GM21723 (cell line): Measurements from ENCODE around the gene RGL4.

Experiments used
- ATAC-seq: cut with Tn5 transposase; IDR thresholded peaks from one replicate; pipeline ENCODE4 v1.9.1; 2021; ENCODE audit warnings: mild to moderate bottlenecking, moderate library complexity; ENCODE audit not compliant: unreplicated experiment

The RGL4 gene

DNA sequence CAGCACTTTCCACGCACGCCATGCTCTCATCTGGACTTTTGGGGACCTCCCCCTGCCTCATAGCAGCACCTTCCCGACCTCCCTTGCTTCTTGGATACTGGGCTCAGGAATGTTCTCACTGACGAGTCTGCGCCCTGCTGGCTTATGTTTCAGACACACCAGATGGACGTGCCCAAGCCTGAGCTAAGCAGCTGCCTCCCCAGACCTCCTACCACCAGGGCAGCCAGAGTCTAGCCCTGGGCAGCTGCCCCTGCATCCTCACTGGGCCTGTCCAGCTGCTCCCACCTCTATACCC, 13.2 kb upstream of the RGL4 start:
- ATAC-seq: no peak

GRCh38 chr22:23678133-23678532, 12.7 kb upstream of the RGL4 start:
- no peak for ATAC-seq

- no peak for ATAC-seq
These were observed 9.6 kb upstream of the RGL4 start for GRCh38 chr22:23681026-23681809.

DNA sequence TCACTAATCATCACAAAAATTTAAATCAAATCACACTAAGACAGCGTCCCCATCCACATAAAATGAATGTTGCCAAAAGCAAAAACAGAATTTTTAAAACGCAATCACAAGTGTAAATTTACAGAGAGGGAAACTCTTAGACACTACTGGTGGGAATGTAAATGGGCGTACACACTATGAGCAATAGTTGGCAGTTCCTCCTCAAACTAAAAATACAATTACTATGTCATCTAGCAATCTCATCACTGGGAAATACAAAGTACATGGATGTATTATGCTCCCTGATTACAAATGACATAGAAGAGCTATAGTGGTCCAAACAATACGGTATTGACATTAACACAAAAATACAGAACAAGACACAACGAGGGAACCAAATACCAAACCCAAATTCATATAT, 8.7 kb upstream of the RGL4 start:
- no peak for ATAC-seq

DNA sequence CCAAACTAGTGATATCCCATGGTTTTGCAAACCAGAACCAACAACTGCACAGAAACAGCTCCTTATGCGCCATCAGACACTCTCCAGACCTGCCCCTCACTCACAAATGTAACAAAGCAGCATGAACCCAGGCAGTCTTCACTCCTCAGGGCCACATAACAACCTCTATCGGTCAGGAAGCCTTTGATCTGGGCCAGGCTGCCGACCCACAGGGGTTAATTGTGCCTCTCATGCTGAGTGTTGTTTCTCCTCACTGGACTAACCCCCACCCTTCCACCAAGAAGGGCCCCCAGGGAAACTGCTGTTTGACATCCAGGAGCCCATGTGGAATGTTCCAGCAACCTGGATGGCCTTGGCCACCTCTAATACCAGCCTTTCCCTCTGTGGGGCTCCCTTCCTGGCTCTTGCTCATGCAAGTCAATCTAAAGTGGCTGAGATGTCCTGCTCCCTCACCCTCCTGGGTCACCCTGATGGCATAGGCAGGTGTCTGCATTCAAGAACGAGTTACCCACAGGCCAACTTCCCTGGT, 7.9 kb upstream of the RGL4 start:
- ATAC-seq: no peak

DNA sequence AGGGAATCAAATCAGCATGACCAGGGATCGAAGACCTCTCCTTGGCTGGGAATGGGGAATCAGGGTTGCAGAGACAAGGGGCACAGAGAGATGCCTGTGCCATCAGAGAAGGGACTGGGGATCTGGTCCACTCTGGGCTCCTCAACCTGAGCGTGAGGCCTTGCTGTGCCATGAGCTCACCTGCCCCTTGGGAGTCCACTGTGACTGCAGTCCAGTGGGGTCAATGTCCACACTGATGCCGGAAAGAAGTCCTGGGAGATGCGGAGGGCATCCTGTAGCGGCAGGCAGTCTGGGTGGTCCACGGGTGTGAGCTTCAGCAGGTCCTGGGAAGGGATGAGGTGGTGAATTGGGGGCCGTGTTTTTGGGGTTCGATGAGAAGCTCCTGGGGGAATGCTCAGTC, 7.3 kb upstream of the RGL4 start:
- no peak for ATAC-seq

GRCh38 chr22:23684026-23684425, 6.8 kb upstream of the RGL4 start:
- no peak for ATAC-seq

DNA sequence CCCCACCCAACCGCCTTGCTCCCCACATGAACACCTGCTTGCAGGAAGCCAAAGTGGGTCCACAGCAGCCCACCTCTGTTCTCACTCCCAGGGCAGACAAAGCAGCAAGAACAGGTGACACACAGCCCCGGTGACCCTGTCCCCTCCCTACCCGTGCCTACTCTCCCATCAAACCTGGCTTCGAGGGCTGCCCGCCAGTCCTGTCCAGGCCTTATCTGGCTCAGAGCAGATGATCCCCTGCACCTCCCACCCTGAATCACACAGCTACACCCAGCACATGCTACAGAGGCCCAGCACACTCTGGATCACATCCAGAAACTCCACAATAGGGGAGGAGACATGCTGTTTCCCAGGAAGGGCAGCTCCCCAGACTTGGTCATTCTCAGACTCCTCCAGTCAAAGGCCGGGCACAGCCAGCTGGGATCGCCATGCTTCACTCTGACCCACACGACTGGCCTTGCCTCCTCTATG, 6.2 kb upstream of the RGL4 start:
- no peak for ATAC-seq

DNA sequence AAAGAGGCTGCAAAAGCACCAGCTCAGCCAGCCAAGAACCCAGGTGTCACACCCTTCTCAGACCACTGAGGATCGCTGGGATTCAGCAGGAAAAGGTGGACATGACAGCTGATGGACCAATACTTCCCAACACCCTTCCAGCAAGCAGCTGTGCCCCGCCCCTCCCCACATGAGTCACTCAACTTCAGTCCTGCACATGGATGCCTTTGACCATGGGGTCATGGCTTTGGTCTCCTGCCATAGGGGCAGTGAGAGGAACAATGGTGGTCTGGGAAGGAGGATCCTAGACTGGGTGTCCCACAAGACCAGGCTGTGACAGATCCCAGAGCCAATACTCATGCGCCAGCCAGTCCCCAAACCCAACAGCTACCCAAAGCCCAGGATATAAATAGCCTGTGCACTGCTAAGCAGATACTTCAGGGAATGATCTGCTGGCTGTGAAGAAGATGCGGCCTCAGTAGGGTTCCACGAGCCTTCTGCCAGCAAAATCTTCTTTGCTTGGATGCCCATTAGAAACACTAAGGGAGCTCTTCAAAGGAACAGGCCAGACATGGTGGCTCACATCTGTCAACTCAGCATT, 5.5 kb upstream of the RGL4 start:
- no peak for ATAC-seq

DNA sequence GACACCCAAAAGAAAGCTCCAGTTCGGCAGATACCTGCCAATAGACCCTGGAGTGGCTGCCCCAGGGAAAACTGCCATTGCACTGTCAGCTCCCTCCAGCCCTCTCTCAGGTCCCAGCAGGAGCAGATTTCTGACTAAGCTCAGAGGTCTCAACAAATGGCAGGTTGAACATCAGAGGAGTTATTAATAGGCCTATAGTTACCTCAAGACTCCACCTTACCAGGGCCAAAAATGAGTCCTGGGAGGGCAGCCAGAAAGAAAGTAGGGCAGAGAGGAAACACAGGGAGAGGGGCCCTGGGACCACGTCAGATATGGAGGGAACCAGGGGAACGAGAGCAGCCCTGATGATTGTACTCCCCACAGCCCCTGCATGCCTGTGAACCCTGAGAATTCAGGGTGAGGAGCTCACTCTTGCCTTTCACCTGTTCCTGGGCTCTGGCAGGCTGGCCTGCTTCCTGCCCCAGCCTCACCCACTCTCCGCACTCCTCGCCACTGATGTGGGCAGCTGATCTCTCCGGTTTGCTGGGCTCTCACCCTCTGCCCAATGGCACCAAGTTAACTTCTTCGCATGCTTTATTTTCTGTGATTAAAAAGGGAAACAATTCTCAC, 4.3 kb upstream of the RGL4 start:
- no peak for ATAC-seq

DNA sequence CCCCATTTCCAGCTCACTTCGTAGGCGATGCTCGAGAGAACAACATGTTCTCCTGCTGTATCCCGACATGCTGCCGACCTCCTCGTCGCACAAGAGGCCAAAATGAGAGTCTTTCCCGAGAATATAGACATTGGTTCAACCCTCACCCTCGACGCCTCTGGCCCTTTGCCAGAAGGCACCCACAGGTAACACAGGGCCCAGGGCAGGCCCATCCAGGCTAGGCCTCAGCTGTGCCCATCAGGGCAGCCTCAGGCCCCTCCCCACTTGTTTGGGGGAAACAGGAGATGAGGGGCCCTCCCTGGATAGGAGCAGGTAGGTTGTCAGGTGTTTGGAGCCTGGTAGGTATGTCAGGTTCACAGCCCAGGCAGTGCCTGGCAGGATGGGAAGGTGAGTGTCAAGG, 2.7 kb upstream of the RGL4 start:
- ATAC-seq: no peak

- ATAC-seq: no peak
These were observed 2.2 kb upstream of the RGL4 start for GRCh38 chr22:23688571-23688970.

DNA sequence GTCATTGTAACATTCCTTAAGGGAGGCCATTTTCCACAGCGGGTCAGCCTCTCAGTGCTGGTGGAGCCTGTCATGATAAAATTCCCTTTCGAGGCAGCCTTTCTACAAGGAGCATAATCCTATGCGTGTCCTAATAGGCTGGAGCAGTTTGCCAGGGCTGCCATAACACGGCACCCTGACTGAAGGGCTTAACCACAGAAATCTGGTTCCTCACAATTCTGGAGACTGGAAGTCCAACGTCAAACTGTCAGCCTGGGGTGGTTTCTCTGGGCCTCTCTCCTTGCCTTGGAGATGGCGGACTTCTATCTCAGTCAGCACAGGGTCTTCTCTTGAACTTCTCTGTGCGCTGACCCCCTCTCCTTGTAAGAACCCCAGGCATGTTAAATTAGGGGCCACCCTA, 1.4 kb upstream of the RGL4 start:
- no peak for ATAC-seq

GRCh38 chr22:23691748-23692423, 1.1 kb downstream of the RGL4 start:
- ATAC-seq: no peak

GRCh38 chr22:23692598-23693291, 1.9 kb downstream of the RGL4 start:
- ATAC-seq: no peak

DNA sequence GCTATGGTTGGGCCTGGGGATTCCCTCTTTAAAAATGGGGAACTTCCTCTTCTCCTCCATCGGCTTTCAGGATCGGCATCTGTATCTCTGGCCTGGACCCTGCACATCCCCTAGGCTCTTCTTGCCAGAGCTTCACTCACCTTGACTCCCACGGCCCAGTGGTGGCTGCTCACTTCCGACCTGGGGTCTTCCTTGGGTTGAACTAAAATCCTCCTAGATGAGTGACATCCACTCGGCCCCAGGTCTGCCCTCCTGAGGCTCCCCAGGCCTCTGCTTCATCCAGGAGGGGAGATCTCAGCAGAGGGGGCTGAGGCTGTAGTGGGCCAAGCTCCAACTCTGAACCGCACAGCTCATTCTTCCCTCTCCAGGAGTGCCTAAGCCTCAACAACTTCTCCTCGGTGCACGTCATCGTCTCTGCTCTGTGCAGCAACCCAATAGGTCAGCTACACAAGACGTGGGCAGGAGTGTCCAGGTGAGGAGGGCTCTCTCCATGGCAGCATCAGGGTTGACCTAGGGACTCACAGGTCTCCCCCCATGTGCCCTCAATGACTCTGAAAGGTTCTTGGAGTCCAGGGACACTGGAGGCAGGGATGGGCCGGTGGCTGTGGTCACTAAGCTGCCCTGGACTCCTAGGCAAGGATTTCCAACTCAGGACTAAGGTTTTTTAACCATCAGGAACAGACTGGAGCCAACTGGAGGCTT, 3.3 kb downstream of the RGL4 start:
- ATAC-seq: no peak

GRCh38 chr22:23695141-23695540, 4.3 kb downstream of the RGL4 start:
- ATAC-seq: no peak

- no peak for ATAC-seq
These were observed 4.9 kb downstream of the RGL4 start for GRCh38 chr22:23695571-23696325.

DNA sequence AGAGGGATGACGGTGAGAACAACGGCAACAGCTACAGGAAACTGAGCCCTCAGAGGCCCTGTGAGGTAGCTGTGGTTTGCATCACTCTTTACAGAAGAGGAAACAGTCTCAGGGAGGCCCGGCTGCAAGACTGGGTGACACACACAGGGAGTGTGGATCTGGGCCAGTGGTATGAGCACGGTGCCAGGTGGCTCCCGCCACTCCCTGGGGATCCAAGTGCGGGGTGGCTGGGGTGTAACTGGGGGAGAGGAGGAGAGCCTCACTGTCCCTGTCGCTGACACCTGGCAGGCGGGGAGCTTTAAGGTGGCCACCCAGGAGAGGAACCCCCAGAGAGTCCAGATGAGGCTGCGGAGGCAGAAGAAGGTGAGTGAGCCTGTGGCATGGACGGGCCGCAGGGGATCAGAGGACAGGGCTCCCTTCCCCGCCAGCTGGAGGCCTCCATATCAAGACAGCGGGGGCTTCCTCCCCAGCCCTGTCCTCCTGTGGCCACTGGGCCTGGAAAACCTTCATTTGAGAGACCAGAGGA, 5.6 kb downstream of the RGL4 start:
- peak; percentile 91 for ATAC-seq
